GM18505 (cell line): ENCODE data around the gene OSER1.
A peak's percentile ranks its signal among the peaks of the same experiment; 100 is the strongest.

ENCODE experiments used
- ATAC-seq: cut with Tn5 transposase; IDR thresholded peaks from one replicate; pipeline ENCODE4 v1.9.1; 2021; ENCODE audit not compliant: unreplicated experiment
- POLR2A ChIP-seq: IDR thresholded peaks from 4 replicates; pipeline ENCODE4 v1.6.1; 2011; ENCODE audit warnings: borderline replicate concordance; ENCODE audit not compliant: insufficient read depth, insufficient read length; ENCODE audit errors: extremely low read depth

Gene OSER1

GRCh38 chr20:44219791-44220190 is 9.2 kb upstream of the OSER1 start:
- ATAC-seq = no peak
- no peak for TF ChIP-seq POLR2A

GRCh38 chr20:44219170-44219730 is 8.7 kb upstream of the OSER1 start:
- TF ChIP-seq POLR2A = no peak
- no peak for ATAC-seq

GRCh38 chr20:44218446-44218845 is 7.9 kb upstream of the OSER1 start:
- no peak for TF ChIP-seq POLR2A
- ATAC-seq = no peak

- no peak for TF ChIP-seq POLR2A
- no peak for ATAC-seq
Measured at GRCh38 chr20:44217342-44218092, 6.9 kb upstream of the OSER1 start.

- ATAC-seq = no peak
- TF ChIP-seq POLR2A = no peak
Measured at GRCh38 chr20:44215125-44215524, 4.6 kb upstream of the OSER1 start.

GRCh38 chr20:44212792-44213191 is 2.2 kb upstream of the OSER1 start:
- no peak for TF ChIP-seq POLR2A
- no peak for ATAC-seq

- no peak for ATAC-seq
- no peak for TF ChIP-seq POLR2A
Measured at GRCh38 chr20:44211177-44212039, 837 bp upstream of the OSER1 start.

- peak; percentile 3 for ATAC-seq
Measured at GRCh38 chr20:44209686-44210405, 725 bp downstream of the OSER1 start.

GRCh38 chr20:44208770-44209169 is 1.8 kb downstream of the OSER1 start:
- ATAC-seq = no peak

More at GRCh38 chr20:44209686-44210405, 725 bp downstream of the OSER1 start:
- no peak for TF ChIP-seq POLR2A

GRCh38 chr20:44208165-44208564 is 2.4 kb downstream of the OSER1 start:
- ATAC-seq = no peak
- no peak for TF ChIP-seq POLR2A

More at GRCh38 chr20:44208770-44209169, 1.8 kb downstream of the OSER1 start:
- no peak for TF ChIP-seq POLR2A

- ATAC-seq = no peak
Measured at GRCh38 chr20:44207126-44207723, 3.3 kb downstream of the OSER1 start.

GRCh38 chr20:44206132-44206531 is 4.4 kb downstream of the OSER1 start:
- ATAC-seq = no peak
- no peak for TF ChIP-seq POLR2A

More at GRCh38 chr20:44207126-44207723, 3.3 kb downstream of the OSER1 start:
- TF ChIP-seq POLR2A = no peak
